Left lung (tissue), 10 donors: ENCODE data around the gene TNF. TPM values are rescaled to one million over a fixed set of nuclear protein-coding genes. Genes with fewer than 3 reads are reported as not detected.
A peak's percentile ranks its signal among the peaks of the same experiment; 100 is the strongest.

Experiments
- ATAC-seq: fragments of 200-7000 bp; cut with Tn5 transposase; one replicate; pipeline ENCODE4 v1.9.1; 2020; ENCODE audit warnings: moderate library complexity
- DNase-seq, 4 donors: peaks; one replicate each; pipeline ENCODE4 v3.0.0-alpha.2; 2013 to 2020
- H3K27ac ChIP-seq, 2 donors: fragments of 200-600 bp; sonication (generic) in 1 of 2; one replicate each; pipeline versions ENCODE4 v1.5.0 to v1.8.0; 2020 to 2021
- H3K27me3 ChIP-seq, 2 donors: fragments of 200-600 bp; sonication (generic) in 1 of 2; one replicate each; pipeline versions ENCODE4 v1.5.0 to v1.8.0; 2020 to 2021
- H3K36me3 ChIP-seq, 2 donors: fragments of 200-600 bp; sonication (generic) in 1 of 2; one replicate each; pipeline versions ENCODE4 v1.5.0 to v1.8.0; 2020 to 2021
- H3K4me1 ChIP-seq, 2 donors: fragments of 200-600 bp; one replicate each; pipeline ENCODE4 v1.8.0; 2021
- H3K4me3 ChIP-seq, 2 donors: fragments of 200-600 bp; sonication (generic) in 1 of 2; one replicate each; pipeline versions ENCODE4 v1.5.0 to v1.8.0; 2020 to 2021; ENCODE audit warnings: mild to moderate bottlenecking in 1 of 2
- H3K9me3 ChIP-seq, 2 donors: fragments of 200-600 bp; sonication (generic) in 1 of 2; one replicate each; pipeline versions ENCODE4 v1.5.0 to v1.8.0; 2020 to 2021
- CTCF ChIP-seq, 2 donors: fragments of 200-600 bp; sonication (generic) in 1 of 2; IDR thresholded peaks; one replicate each; pipeline versions ENCODE4 v1.5.0 to v1.8.0; 2021; ENCODE audit warnings: antibody characterized with exemption in 2 of 2
- intact Hi-C, 2 donors: fragments of 100-400 bp; cut with DNase I; formaldehyde crosslinking; loops; one replicate each; pipeline versions ENCODE4 v1.11.2 to v1.14.2; 2022
- polyA plus RNA-seq, 6 donors: library from polyadenylated mRNA; unstranded; fragments of 120-200 nt; gene quantifications; one replicate each; pipeline ENCODE4 v1.2.1, GENCODE V29; 2013; ENCODE audit not compliant: insufficient read length in 6 of 6
- total RNA-seq, 2 donors: library from RNA; stranded (reverse); fragmentation: NEBNext Ultra II Directional; extraction: Animal tissue kit (Norgen Biotek cat#: 25700); gene quantifications; one replicate each; pipeline ENCODE4 v1.2.1, GENCODE V29; 2021
- donor health status: DM: no; HTN: yes; CAD: no.
- donor health status: DM: no; HTN: no; CAD: no.

The TNF gene
- total and polyA plus RNA-seq, 8 donors, result 0.19 to 10.4 (median 0.29) TPM; not detected in 1

DNA sequence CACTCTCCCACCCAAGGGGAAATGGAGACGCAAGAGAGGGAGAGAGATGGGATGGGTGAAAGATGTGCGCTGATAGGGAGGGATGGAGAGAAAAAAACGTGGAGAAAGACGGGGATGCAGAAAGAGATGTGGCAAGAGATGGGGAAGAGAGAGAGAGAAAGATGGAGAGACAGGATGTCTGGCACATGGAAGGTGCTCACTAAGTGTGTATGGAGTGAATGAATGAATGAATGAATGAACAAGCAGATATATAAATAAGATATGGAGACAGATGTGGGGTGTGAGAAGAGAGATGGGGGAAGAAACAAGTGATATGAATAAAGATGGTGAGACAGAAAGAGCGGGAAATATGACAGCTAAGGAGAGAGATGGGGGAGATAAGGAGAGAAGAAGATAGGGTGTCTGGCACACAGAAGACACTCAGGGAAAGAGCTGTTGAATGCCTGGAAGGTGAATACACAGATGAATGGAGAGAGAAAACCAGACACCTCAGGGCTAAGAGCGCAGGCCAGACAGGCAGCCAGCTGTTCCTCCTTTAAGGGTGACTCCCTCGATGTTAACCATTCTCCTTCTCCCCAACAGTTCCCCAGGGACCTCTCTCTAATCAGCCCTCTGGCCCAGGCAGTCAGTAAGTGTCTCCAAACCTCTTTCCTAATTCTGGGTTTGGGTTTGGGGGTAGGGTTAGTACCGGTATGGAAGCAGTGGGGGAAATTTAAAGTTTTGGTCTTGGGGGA is 754 bp downstream of the TNF start:
- H3K4me1 ChIP-seq, result peaks cover 0 to 59% of the 10 kb centered on the region in 2 donors
- DNase-seq (peak in 1 of 4 donors; percentile 14), ATAC-seq (no peak)
- TF ChIP-seq CTCF (IDR thresholded peaks at IDR 0.05), result no peak
- peak overlapping the region in 1 of 2 donors; percentile 71 for H3K27ac ChIP-seq
- H3K9me3 ChIP-seq, result no peaks in the 10 kb centered on the region
- intact Hi-C loops, result no loop called here
- H3K4me3 ChIP-seq, result peak overlapping the region; percentile 23 to 56
- peaks cover 0 to 4% of the 10 kb centered on the region in 2 donors for H3K27me3 ChIP-seq
- H3K36me3 ChIP-seq, result peaks cover 0 to 17% of the 10 kb centered on the region in 2 donors

DNA sequence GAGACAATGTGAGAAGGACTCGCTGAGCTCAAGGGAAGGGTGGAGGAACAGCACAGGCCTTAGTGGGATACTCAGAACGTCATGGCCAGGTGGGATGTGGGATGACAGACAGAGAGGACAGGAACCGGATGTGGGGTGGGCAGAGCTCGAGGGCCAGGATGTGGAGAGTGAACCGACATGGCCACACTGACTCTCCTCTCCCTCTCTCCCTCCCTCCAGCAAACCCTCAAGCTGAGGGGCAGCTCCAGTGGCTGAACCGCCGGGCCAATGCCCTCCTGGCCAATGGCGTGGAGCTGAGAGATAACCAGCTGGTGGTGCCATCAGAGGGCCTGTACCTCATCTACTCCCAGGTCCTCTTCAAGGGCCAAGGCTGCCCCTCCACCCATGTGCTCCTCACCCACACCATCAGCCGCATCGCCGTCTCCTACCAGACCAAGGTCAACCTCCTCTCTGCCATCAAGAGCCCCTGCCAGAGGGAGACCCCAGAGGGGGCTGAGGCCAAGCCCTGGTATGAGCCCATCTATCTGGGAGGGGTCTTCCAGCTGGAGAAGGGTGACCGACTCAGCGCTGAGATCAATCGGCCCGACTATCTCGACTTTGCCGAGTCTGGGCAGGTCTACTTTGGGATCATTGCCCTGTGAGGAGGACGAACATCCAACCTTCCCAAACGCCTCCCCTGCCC is 1.7 kb downstream of the TNF start:
- Histone ChIP-seq H3K27me3 (peaks cover 0 to 4% of the 10 kb centered on the region in 2 donors), H3K9me3 (no peaks in the 10 kb centered on the region), H3K4me1 (peaks cover 0 to 64% of the 10 kb centered on the region in 2 donors), H3K27ac (peak overlapping the region in 1 of 2 donors; percentile 13), H3K36me3 (peaks cover 0 to 17% of the 10 kb centered on the region in 2 donors), H3K4me3 (peak overlapping the region in 1 of 2 donors; percentile 56)
- intact Hi-C loops, result no loop called here
- TF ChIP-seq CTCF (IDR thresholded peaks at IDR 0.05), result no peak
- DNase-seq (peak in 1 of 4 donors; percentile 57), ATAC-seq (no peak)

GRCh38 chr6:31577579-31577966 is 2.2 kb downstream of the TNF start:
- ATAC-seq (no peak), DNase-seq (peak in 1 of 4 donors; percentile 2)
- intact Hi-C loops, result no loop called here
- no peak for TF ChIP-seq CTCF (IDR thresholded peaks at IDR 0.05)
- peak overlapping the region in 1 of 2 donors; percentile 56 for H3K4me3 ChIP-seq
- H3K36me3 ChIP-seq, result peaks cover 0 to 17% of the 10 kb centered on the region in 2 donors
- no peak overlapping the region for H3K27ac ChIP-seq
- no peaks in the 10 kb centered on the region for H3K9me3 ChIP-seq
- peaks cover 0 to 69% of the 10 kb centered on the region in 2 donors for H3K4me1 ChIP-seq
- peaks cover 0 to 4% of the 10 kb centered on the region in 2 donors for H3K27me3 ChIP-seq

GRCh38 chr6:31578184-31579118 is 3.1 kb downstream of the TNF start:
- DNase-seq (no peak), ATAC-seq (no peak)
- Histone ChIP-seq H3K36me3 (peaks cover 0 to 17% of the 10 kb centered on the region in 2 donors), H3K4me3 (peak overlapping the region in 1 of 2 donors; percentile 56), H3K27ac (no peak overlapping the region), H3K27me3 (peaks cover 0 to 4% of the 10 kb centered on the region in 2 donors), H3K4me1 (peaks cover 0 to 77% of the 10 kb centered on the region in 2 donors), H3K9me3 (no peaks in the 10 kb centered on the region)
- TF ChIP-seq CTCF (IDR thresholded peaks at IDR 0.05), result no peak
- intact Hi-C loops, result no loop called here
